Measurements from ENCODE around the gene CD6. TPM values are rescaled to one million over a fixed set of nuclear protein-coding genes. Genes with fewer than 3 reads are reported as not detected.
A peak's percentile ranks its signal among the peaks of the same experiment; 100 is the strongest.

The CD6 gene
- total RNA-seq, 1 experiment from 2014 or later: not detected

- Histone ChIP-seq H3K9me3 (ENCODE audit: low read length) (no peaks in the 10 kb centered on the region), H3K4me3 (ENCODE audit: low read length) (no peak overlapping the region), H3K4me1 (ENCODE audit: low read length) (peaks cover 38% of the 10 kb centered on the region), H4K20me1 (ENCODE audit: insufficient read depth, low read depth, low read length) (no peaks in the 10 kb centered on the region; the same call in 1 of the 2 replicates), H3K9ac (ENCODE audit: low read length) (no peak overlapping the region), H3K27ac (ENCODE audit: low read length) (no peak overlapping the region), H3K36me3 (ENCODE audit: insufficient read depth, low read length) (peaks cover 17% of the 10 kb centered on the region), H3K79me2 (ENCODE audit: low read length) (peaks cover 61% of the 10 kb centered on the region), H2AFZ (ENCODE audit: low read length) (no peak overlapping the region), H3K27me3 (ENCODE audit: low read length) (no peaks in the 10 kb centered on the region), H3K9me2 (replicated peaks; ENCODE audit: insufficient read depth, low read length) (no peaks in the 10 kb centered on the region), H3K4me2 (ENCODE audit: low read depth, low read length, poor library complexity, severe bottlenecking) (no peak overlapping the region)
- no peak for DNase-seq
Observed at GRCh38 chr11:60946601-60947264, 24.7 kb upstream of the CD6 start.

- DNase-seq: no peak
- no peak overlapping the region for H3K4me2 ChIP-seq (ENCODE audit: low read depth, low read length, poor library complexity, severe bottlenecking)
- peaks cover 62% of the 10 kb centered on the region for H3K79me2 ChIP-seq (ENCODE audit: low read length)
- H3K27me3 ChIP-seq (ENCODE audit: low read length): no peaks in the 10 kb centered on the region
- H3K9me2 ChIP-seq (replicated peaks; ENCODE audit: insufficient read depth, low read length): no peaks in the 10 kb centered on the region
- peaks cover 38% of the 10 kb centered on the region for H3K4me1 ChIP-seq (ENCODE audit: low read length)
- H2AFZ ChIP-seq (ENCODE audit: low read length): no peak overlapping the region
- H3K4me3 ChIP-seq (ENCODE audit: low read length): no peak overlapping the region
- H3K9me3 ChIP-seq (ENCODE audit: low read length): no peaks in the 10 kb centered on the region
- no peak overlapping the region for H3K27ac ChIP-seq (ENCODE audit: low read length)
- peaks cover 10% of the 10 kb centered on the region for H3K36me3 ChIP-seq (ENCODE audit: insufficient read depth, low read length)
- H3K9ac ChIP-seq (ENCODE audit: low read length): no peak overlapping the region
- H4K20me1 ChIP-seq (ENCODE audit: insufficient read depth, low read depth, low read length): no peaks in the 10 kb centered on the region; the same call in 1 of the 2 replicates
Observed at GRCh38 chr11:60947700-60948099, 23.8 kb upstream of the CD6 start.

GRCh38 chr11:60948250-60948649 is 23.2 kb upstream of the CD6 start:
- peak overlapping the region; percentile 96 for H3K4me2 ChIP-seq (ENCODE audit: low read depth, low read length, poor library complexity, severe bottlenecking)
- H3K9me2 ChIP-seq (replicated peaks; ENCODE audit: insufficient read depth, low read length): no peaks in the 10 kb centered on the region
- no peak for DNase-seq
- H3K36me3 ChIP-seq (ENCODE audit: insufficient read depth, low read length): peaks cover 5% of the 10 kb centered on the region
- peaks cover 62% of the 10 kb centered on the region for H3K79me2 ChIP-seq (ENCODE audit: low read length)
- no peak overlapping the region for H3K4me3 ChIP-seq (ENCODE audit: low read length)
- H3K9me3 ChIP-seq (ENCODE audit: low read length): no peaks in the 10 kb centered on the region
- H3K4me1 ChIP-seq (ENCODE audit: low read length): peaks cover 42% of the 10 kb centered on the region
- no peaks in the 10 kb centered on the region; the same call in 1 of the 2 replicates for H4K20me1 ChIP-seq (ENCODE audit: insufficient read depth, low read depth, low read length)
- H3K27me3 ChIP-seq (ENCODE audit: low read length): no peaks in the 10 kb centered on the region
- H3K9ac ChIP-seq (ENCODE audit: low read length): no peak overlapping the region
- no peak overlapping the region for H2AFZ ChIP-seq (ENCODE audit: low read length)
- H3K27ac ChIP-seq (ENCODE audit: low read length): no peak overlapping the region

- Histone ChIP-seq H3K4me1 (ENCODE audit: low read length) (peaks cover 44% of the 10 kb centered on the region), H3K9me3 (ENCODE audit: low read length) (no peaks in the 10 kb centered on the region), H3K36me3 (ENCODE audit: insufficient read depth, low read length) (peaks cover 3% of the 10 kb centered on the region; the same call in 1 of the 2 replicates), H3K4me3 (ENCODE audit: low read length) (peak overlapping the region; percentile 93), H3K9me2 (replicated peaks; ENCODE audit: insufficient read depth, low read length) (no peaks in the 10 kb centered on the region), H4K20me1 (ENCODE audit: insufficient read depth, low read depth, low read length) (no peaks in the 10 kb centered on the region; the same call in 1 of the 2 replicates), H2AFZ (ENCODE audit: low read length) (no peak overlapping the region), H3K27me3 (ENCODE audit: low read length) (no peaks in the 10 kb centered on the region), H3K79me2 (ENCODE audit: low read length) (peaks cover 54% of the 10 kb centered on the region), H3K27ac (ENCODE audit: low read length) (peak overlapping the region; percentile 55), H3K9ac (ENCODE audit: low read length) (peak overlapping the region; percentile 90), H3K4me2 (ENCODE audit: low read depth, low read length, poor library complexity, severe bottlenecking) (peak overlapping the region; percentile 96)
- peak; percentile 57 for DNase-seq
Observed at GRCh38 chr11:60950024-60950423, 21.5 kb upstream of the CD6 start.

GRCh38 chr11:60950933-60951605 is 20.4 kb upstream of the CD6 start:
- Histone ChIP-seq H3K9ac (ENCODE audit: low read length) (peak overlapping the region; percentile 90), H3K9me2 (replicated peaks; ENCODE audit: insufficient read depth, low read length) (no peaks in the 10 kb centered on the region), H3K27me3 (ENCODE audit: low read length) (no peaks in the 10 kb centered on the region), H4K20me1 (ENCODE audit: insufficient read depth, low read depth, low read length) (no peaks in the 10 kb centered on the region), H2AFZ (ENCODE audit: low read length) (0 out of 2 replicates have a peak overlapping the region, but pooled peaks have one; percentile 35), H3K4me1 (ENCODE audit: low read length) (peaks cover 44% of the 10 kb centered on the region), H3K36me3 (ENCODE audit: insufficient read depth, low read length) (peaks cover 3% of the 10 kb centered on the region; the same call in 1 of the 2 replicates), H3K79me2 (ENCODE audit: low read length) (peaks cover 48% of the 10 kb centered on the region), H3K9me3 (ENCODE audit: low read length) (no peaks in the 10 kb centered on the region), H3K27ac (ENCODE audit: low read length) (peak overlapping the region; percentile 85), H3K4me3 (ENCODE audit: low read length) (peak overlapping the region; percentile 93), H3K4me2 (ENCODE audit: low read depth, low read length, poor library complexity, severe bottlenecking) (peak overlapping the region; percentile 96)
- DNase-seq: peak; percentile 66

GRCh38 chr11:60951606-60951903 is 19.9 kb upstream of the CD6 start:
- H3K9me3 ChIP-seq (ENCODE audit: low read length): no peaks in the 10 kb centered on the region
- H2AFZ ChIP-seq (ENCODE audit: low read length): 0 out of 2 replicates have a peak overlapping the region, but pooled peaks have one; percentile 48
- peak overlapping the region; percentile 93 for H3K4me3 ChIP-seq (ENCODE audit: low read length)
- peak overlapping the region; percentile 85 for H3K27ac ChIP-seq (ENCODE audit: low read length)
- no peak for DNase-seq
- H3K27me3 ChIP-seq (ENCODE audit: low read length): no peaks in the 10 kb centered on the region
- no peaks in the 10 kb centered on the region for H4K20me1 ChIP-seq (ENCODE audit: insufficient read depth, low read depth, low read length)
- H3K9me2 ChIP-seq (replicated peaks; ENCODE audit: insufficient read depth, low read length): no peaks in the 10 kb centered on the region
- peak overlapping the region; percentile 90 for H3K9ac ChIP-seq (ENCODE audit: low read length)
- H3K4me2 ChIP-seq (ENCODE audit: low read depth, low read length, poor library complexity, severe bottlenecking): peak overlapping the region; percentile 96
- H3K79me2 ChIP-seq (ENCODE audit: low read length): peaks cover 45% of the 10 kb centered on the region
- peaks cover 44% of the 10 kb centered on the region for H3K4me1 ChIP-seq (ENCODE audit: low read length)
- peaks cover 2% of the 10 kb centered on the region; the same call in 1 of the 2 replicates for H3K36me3 ChIP-seq (ENCODE audit: insufficient read depth, low read length)

GRCh38 chr11:60951904-60952741 is 19.4 kb upstream of the CD6 start, which contains the start of gene SLC15A3:
SLC15A3 (minus strand) TSS chr11:60952176; CDS start chr11:60951551, 625 bp downstream.
- H3K27ac ChIP-seq (ENCODE audit: low read length): peak within 1 kb of the TSS; percentile 85
- peak; percentile 96 for DNase-seq
- no peaks in the 10 kb centered on the region; the same call in 1 of the 2 replicates for H3K36me3 ChIP-seq (ENCODE audit: insufficient read depth, low read length)
- H3K4me1 ChIP-seq (ENCODE audit: low read length): peaks cover 44% of the 10 kb centered on the region
- peaks cover 40% of the 10 kb centered on the region for H3K79me2 ChIP-seq (ENCODE audit: low read length)
- no peaks in the 10 kb centered on the region for H3K9me2 ChIP-seq (replicated peaks; ENCODE audit: insufficient read depth, low read length)
- peak within 1 kb of the TSS; percentile 93 for H3K4me3 ChIP-seq (ENCODE audit: low read length)
- peak within 1 kb of the TSS; percentile 73 for H2AFZ ChIP-seq (ENCODE audit: low read length)
- H3K27me3 ChIP-seq (ENCODE audit: low read length): no peaks in the 10 kb centered on the region
- peak within 1 kb of the TSS; percentile 90 for H3K9ac ChIP-seq (ENCODE audit: low read length)
- H4K20me1 ChIP-seq (ENCODE audit: insufficient read depth, low read depth, low read length): no peaks in the 10 kb centered on the region
- peak within 1 kb of the TSS; percentile 96 for H3K4me2 ChIP-seq (ENCODE audit: low read depth, low read length, poor library complexity, severe bottlenecking)
- H3K9me3 ChIP-seq (ENCODE audit: low read length): no peaks in the 10 kb centered on the region

Data from Karpas-422 (cell line).